RWPE1 (cell line): ENCODE data around the gene RBMS2.

Experiments
- CTCF ChIA-PET: fragments of 350-600 bp; sonication (Branson Sonifier 250); formaldehyde crosslinking; extraction: SDS; loops from one replicate; lab custom pipeline; 2021; lab: Yijun Ruan, JAX
- POLR2A ChIA-PET: fragments of 400-600 bp; formaldehyde crosslinking; extraction: SDS; loops from one replicate; lab custom pipeline; 2020; ENCODE audit warnings: antibody characterized with exemption; ENCODE audit not compliant: low non-redundant PET; lab: Yijun Ruan, JAX
- DNase-seq: peaks from one replicate; pipeline ENCODE4 v3.0.0; 2012; ENCODE audit warnings: low spot score
- H3K27ac ChIP-seq: fragments of 450-650 bp; 2 replicates; pipeline ENCODE4 v1.5.1; 2017
- CTCF ChIP-seq: fragments of 450-650 bp; conservative IDR thresholded peaks from 2 replicates; pipeline ENCODE4 v1.5.1; 2017; ENCODE audit warnings: low read depth, mild to moderate bottlenecking

The RBMS2 gene

GRCh38 chr12:56521590-56522371 lies at the start of gene RBMS2:
TSS of gene RBMS2 (plus strand) at chr12:56521820. CDS start at chr12:56522024, 204 bp downstream.
- peak within 1 kb of the TSS; percentile 71 for H3K27ac ChIP-seq
- POLR2A ChIA-PET: no interaction called here
- CTCF ChIA-PET: interaction anchor here (0.6 to 1.0 kb wide), 4 partner anchors 52 to 801 kb away, joined by 3 to 8 read pairs (median 6); no protein-coding TSS in a partner anchor
- no peak for TF ChIP-seq CTCF
- DNase-seq: peak; percentile 77

DNA sequence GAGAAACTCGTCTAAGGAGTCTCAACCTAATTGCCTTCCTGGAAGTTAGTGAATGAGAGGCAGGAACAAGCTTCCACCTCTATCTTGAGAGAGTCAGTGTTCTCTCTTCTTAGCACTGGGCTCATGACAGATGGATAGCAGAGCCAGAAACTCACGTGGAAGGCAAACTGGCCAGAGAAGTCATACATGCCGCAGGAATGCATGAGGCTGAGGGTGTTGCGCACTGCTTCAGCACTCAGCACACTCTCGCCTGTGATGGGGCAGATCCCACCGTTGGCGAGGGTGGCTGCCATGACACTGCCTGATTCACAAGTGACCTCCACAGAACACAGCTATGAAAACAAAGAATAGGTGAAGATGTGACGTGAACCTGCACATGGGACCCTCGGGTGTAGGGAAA lies 47.2 kb upstream of the RBMS2 start:
- TF ChIP-seq CTCF: no peak
- H3K27ac ChIP-seq: no peak overlapping the region
- ChIA-PET CTCF (interaction anchor here (2.0 kb wide), 1 partner anchor 10 kb away, joined by 7 read pairs; no protein-coding TSS in a partner anchor), POLR2A (no interaction called here)
- no peak for DNase-seq

DNA sequence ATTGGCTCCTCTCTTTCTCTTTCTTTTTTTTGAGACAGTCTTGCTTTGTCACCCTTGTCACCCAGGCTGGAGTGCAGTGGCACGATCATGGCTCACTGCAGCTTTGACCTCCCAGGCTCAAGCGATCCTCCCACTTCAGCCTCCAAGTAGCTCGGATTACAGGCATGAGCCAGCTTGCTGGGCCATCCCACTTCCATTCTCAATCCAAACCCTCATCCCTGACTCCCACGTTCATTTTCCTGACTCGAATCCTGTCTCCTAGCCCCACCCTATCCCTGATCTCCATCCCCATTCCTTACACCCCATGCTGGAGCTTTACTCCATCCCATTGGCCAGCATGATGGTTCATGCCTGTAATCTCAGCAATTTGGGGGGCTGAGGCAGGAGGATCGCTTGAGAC lies 45.5 kb upstream of the RBMS2 start:
- no peak overlapping the region for H3K27ac ChIP-seq
- DNase-seq: no peak
- ChIA-PET CTCF (no interaction called here), POLR2A (no interaction called here)
- TF ChIP-seq CTCF: no peak

GRCh38 chr12:56476972-56477432 lies 44.6 kb upstream of the RBMS2 start:
- CTCF ChIA-PET: no interaction called here
- POLR2A ChIA-PET: interaction anchor here (0.6 to 0.7 kb wide), 2 partner anchors 20 to 132 kb away, joined by 4 to 5 read pairs; no protein-coding TSS in a partner anchor
- TF ChIP-seq CTCF: no peak
- no peak overlapping the region for H3K27ac ChIP-seq
- DNase-seq: no peak

- no peak for TF ChIP-seq CTCF
- no peak for DNase-seq
- H3K27ac ChIP-seq: no peak overlapping the region
- ChIA-PET CTCF (interaction anchor here (0.6 to 0.7 kb wide), 2 partner anchors 188 to 417 kb away, joined by 3 to 6 read pairs; no protein-coding TSS in a partner anchor), POLR2A (interaction anchor here (0.6 to 0.7 kb wide), 2 partner anchors 20 to 132 kb away, joined by 4 to 5 read pairs; no protein-coding TSS in a partner anchor)
Observed at GRCh38 chr12:56477521-56478225, 43.9 kb upstream of the RBMS2 start.

DNA sequence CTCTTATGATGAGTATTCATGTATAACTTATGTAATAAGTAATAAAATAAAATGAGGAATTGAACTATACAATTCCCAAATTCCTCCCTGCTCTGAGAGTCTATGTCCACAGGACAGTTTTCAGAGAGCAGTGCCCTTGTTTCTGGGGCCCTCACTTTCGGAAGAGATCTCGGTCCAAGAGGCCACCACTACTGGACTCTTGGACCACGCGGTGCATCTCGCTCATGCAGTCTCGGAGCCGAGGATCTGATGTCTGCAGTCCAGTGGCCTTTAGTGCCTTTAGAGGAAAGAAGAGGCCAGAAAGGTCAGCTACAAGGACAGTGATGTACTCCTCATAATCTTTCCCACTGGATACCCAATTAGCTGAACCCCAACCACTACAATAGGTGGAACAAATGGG lies 42.0 kb upstream of the RBMS2 start:
- CTCF ChIA-PET: no interaction called here
- TF ChIP-seq CTCF: no peak
- no peak overlapping the region for H3K27ac ChIP-seq
- DNase-seq: no peak
- POLR2A ChIA-PET: no interaction called here
